ENCODE results near the gene BRF1.

Gene BRF1

DNA sequence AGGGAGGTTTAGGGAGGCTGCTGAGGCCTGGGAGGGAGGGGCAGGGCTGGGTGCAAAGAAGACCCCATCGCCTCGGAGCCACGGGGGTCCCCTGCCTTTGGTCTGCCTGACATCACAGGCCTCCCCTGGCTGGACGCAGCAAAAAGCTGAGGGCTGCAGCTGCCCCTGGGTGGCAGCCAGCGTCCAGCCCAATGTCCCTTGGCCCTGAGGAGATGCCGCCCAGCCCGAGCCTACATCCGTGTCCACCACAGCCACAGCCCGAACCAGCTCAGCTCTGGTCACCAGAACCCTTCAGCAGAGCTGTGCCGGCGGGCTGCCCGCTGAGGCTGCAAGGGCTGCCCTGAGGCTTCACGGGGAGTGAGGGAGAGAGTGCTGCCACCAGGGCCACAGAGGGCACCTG is 121.6 kb downstream of the BRF1 start:
- TF ChIP-seq, protein P1, sequence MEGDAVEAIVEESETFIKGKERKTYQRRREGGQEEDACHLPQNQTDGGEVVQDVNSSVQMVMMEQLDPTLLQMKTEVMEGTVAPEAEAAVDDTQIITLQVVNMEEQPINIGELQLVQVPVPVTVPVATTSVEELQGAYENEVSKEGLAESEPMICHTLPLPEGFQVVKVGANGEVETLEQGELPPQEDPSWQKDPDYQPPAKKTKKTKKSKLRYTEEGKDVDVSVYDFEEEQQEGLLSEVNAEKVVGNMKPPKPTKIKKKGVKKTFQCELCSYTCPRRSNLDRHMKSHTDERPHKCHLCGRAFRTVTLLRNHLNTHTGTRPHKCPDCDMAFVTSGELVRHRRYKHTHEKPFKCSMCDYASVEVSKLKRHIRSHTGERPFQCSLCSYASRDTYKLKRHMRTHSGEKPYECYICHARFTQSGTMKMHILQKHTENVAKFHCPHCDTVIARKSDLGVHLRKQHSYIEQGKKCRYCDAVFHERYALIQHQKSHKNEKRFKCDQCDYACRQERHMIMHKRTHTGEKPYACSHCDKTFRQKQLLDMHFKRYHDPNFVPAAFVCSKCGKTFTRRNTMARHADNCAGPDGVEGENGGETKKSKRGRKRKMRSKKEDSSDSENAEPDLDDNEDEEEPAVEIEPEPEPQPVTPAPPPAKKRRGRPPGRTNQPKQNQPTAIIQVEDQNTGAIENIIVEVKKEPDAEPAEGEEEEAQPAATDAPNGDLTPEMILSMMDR (IDR thresholded peaks at IDR 0.05; ENCODE audit: low read depth, low read length, poor library complexity, severe bottlenecking): no peak
- TF ChIP-seq EZH2phosphoT487 (IDR thresholded peaks at IDR 0.05; ENCODE audit: borderline replicate concordance, low read length): no peak
- H3F3A ChIP-seq (ENCODE audit: control insufficient read depth, insufficient read depth): no peaks in the 10 kb centered on the region
- H3K4me3 ChIP-seq (ENCODE audit: low read length): no peak overlapping the region
- no peaks in the 10 kb centered on the region for H3K9me2 ChIP-seq (replicated peaks; ENCODE audit: control insufficient read depth, low read length)
- no peaks in the 10 kb centered on the region for H3K79me2 ChIP-seq (ENCODE audit: control insufficient read depth, low read length)
- no peak overlapping the region for H3K4me2 ChIP-seq (ENCODE audit: low read length)
- H3K9me3 ChIP-seq (ENCODE audit: control insufficient read depth, insufficient read depth, low read length): no peaks in the 10 kb centered on the region
- no peak overlapping the region for H3K27ac ChIP-seq (ENCODE audit: low read depth, low read length)
- peaks cover 41% of the 10 kb centered on the region for H3K27me3 ChIP-seq (ENCODE audit: control insufficient read depth, low read length)
- H4K20me1 ChIP-seq (ENCODE audit: control insufficient read depth, insufficient read depth, low read depth, low read length): no peaks in the 10 kb centered on the region; the same call in 1 of the 2 replicates
- H3K4me1 ChIP-seq (ENCODE audit: control insufficient read depth, low read length): peaks cover 36% of the 10 kb centered on the region
- no peaks in the 10 kb centered on the region for H3K36me3 ChIP-seq (ENCODE audit: control insufficient read depth, low read length)

DNA sequence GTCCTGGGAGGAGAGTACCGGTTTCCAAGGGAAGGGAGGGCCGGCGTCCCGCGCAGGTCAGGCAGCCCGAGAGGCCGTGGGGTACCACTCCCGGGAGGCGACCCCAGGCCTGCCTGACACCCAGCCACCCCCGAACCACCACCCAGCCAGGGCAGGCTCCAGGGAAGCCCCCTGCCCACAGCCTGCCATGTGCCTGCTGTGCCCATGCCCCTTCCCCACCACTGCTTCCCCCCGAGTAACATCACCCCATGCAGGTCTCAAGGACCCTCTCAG is 122.0 kb downstream of the BRF1 start:
- Histone ChIP-seq H3K36me3 (ENCODE audit: control insufficient read depth, low read length) (no peaks in the 10 kb centered on the region), H3K4me3 (ENCODE audit: low read length) (no peak overlapping the region), H3K4me1 (ENCODE audit: control insufficient read depth, low read length) (peaks cover 40% of the 10 kb centered on the region), H3K4me2 (ENCODE audit: low read length) (no peak overlapping the region), H3K9me3 (ENCODE audit: control insufficient read depth, insufficient read depth, low read length) (no peaks in the 10 kb centered on the region), H4K20me1 (ENCODE audit: control insufficient read depth, insufficient read depth, low read depth, low read length) (no peaks in the 10 kb centered on the region; the same call in 1 of the 2 replicates), H3K9me2 (replicated peaks; ENCODE audit: control insufficient read depth, low read length) (no peaks in the 10 kb centered on the region), H3K79me2 (ENCODE audit: control insufficient read depth, low read length) (no peaks in the 10 kb centered on the region), H3K27ac (ENCODE audit: low read depth, low read length) (no peak overlapping the region), H3K27me3 (ENCODE audit: control insufficient read depth, low read length) (peaks cover 38% of the 10 kb centered on the region), H3F3A (ENCODE audit: control insufficient read depth, insufficient read depth) (no peaks in the 10 kb centered on the region)
- TF ChIP-seq, protein P1 (IDR thresholded peaks at IDR 0.05; ENCODE audit: low read depth, low read length, poor library complexity, severe bottlenecking): no peak
- no peak for TF ChIP-seq EZH2phosphoT487 (IDR thresholded peaks at IDR 0.05; ENCODE audit: borderline replicate concordance, low read length)

DNA sequence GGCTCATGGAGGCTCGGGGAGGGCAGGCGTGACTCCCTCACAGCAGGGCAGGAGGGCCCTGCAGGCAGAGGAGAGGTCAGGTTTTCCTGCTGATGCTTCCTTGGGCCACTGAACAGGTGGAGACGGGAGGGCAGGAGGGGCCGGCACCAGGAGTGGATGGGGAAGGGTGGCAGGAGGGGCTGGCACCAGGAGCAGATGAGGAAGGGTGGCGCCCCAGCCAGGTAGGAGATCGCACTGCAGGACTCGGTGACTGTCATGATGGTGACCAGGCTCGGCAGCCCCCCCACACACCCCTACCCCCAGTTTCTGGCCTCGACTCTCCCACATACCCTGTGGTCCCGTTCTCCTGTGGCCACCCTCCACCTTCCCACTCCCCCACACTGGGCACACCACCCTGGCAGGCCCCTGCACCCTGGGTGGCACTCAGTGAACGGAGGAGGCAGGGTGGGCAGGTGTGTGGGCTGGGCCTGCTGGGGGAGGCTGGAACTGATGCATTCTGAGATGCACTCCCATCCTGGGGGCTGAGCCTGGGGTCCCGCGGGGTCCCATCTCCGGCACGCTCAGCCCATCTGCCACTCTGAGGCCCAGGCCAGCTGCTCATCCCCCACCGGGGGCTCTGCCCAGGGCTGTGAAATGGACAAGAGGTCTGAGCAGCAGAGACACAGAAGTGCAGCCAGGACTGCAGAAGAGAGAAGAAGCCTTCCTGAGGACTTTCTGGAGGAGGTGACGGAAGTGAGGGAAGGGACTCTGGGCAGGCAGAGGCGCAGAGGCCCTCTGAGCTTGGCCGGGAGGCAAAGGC is 122.5 kb downstream of the BRF1 start:
- no peaks in the 10 kb centered on the region for H3K9me2 ChIP-seq (replicated peaks; ENCODE audit: control insufficient read depth, low read length)
- H3K4me3 ChIP-seq (ENCODE audit: low read length): no peak overlapping the region
- no peaks in the 10 kb centered on the region for H3K79me2 ChIP-seq (ENCODE audit: control insufficient read depth, low read length)
- H3K27ac ChIP-seq (ENCODE audit: low read depth, low read length): no peak overlapping the region
- H3K27me3 ChIP-seq (ENCODE audit: control insufficient read depth, low read length): peaks cover 33% of the 10 kb centered on the region
- no peaks in the 10 kb centered on the region; the same call in 1 of the 2 replicates for H4K20me1 ChIP-seq (ENCODE audit: control insufficient read depth, insufficient read depth, low read depth, low read length)
- H3K36me3 ChIP-seq (ENCODE audit: control insufficient read depth, low read length): no peaks in the 10 kb centered on the region
- H3K4me2 ChIP-seq (ENCODE audit: low read length): no peak overlapping the region
- peaks cover 40% of the 10 kb centered on the region for H3K4me1 ChIP-seq (ENCODE audit: control insufficient read depth, low read length)
- H3F3A ChIP-seq (ENCODE audit: control insufficient read depth, insufficient read depth): no peaks in the 10 kb centered on the region
- no peaks in the 10 kb centered on the region for H3K9me3 ChIP-seq (ENCODE audit: control insufficient read depth, insufficient read depth, low read length)
- TF ChIP-seq, protein P1 (IDR thresholded peaks at IDR 0.05; ENCODE audit: low read depth, low read length, poor library complexity, severe bottlenecking): peak; percentile 26
- no peak for TF ChIP-seq EZH2phosphoT487 (IDR thresholded peaks at IDR 0.05; ENCODE audit: borderline replicate concordance, low read length)

Data from DOHH2 (cell line).